IPS-NIHi11 (cell line): ENCODE data around the gene SORCS1.

Source experiments
- DNase-seq: peaks from one replicate; pipeline ENCODE4 v3.0.0; 2012; ENCODE audit warnings: mixed read lengths, low spot score

The SORCS1 gene

DNA sequence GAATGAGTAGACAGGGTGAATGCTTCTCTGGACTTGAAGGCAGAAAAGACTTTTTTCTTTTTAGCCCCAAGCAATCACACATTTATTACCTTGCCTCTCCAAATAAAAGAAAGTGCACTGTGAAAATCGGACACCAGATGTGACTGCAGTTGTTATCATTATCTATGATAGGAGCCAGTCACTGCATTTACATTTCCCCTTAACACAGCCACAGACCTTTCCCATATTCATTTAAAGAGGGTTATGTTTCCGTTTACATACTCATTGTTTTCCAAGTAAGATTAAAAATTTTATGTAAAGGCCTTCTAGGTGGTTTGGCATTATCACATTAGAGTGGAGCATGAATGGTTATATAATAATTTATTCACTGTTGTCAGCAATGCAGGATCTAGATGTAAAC, 586.8 kb downstream of the SORCS1 start:
- DNase-seq, result no peak

GRCh38 chr10:106577266-106577665, 587.2 kb downstream of the SORCS1 start:
- peak; percentile 48 for DNase-seq

GRCh38 chr10:106576534-106576933, 588.0 kb downstream of the SORCS1 start:
- DNase-seq, result no peak

- DNase-seq, result no peak
Observed at GRCh38 chr10:106573106-106573505, 591.4 kb downstream of the SORCS1 start.

GRCh38 chr10:106571192-106571946, 593.1 kb downstream of the SORCS1 start:
- peak; percentile 33 for DNase-seq

DNA sequence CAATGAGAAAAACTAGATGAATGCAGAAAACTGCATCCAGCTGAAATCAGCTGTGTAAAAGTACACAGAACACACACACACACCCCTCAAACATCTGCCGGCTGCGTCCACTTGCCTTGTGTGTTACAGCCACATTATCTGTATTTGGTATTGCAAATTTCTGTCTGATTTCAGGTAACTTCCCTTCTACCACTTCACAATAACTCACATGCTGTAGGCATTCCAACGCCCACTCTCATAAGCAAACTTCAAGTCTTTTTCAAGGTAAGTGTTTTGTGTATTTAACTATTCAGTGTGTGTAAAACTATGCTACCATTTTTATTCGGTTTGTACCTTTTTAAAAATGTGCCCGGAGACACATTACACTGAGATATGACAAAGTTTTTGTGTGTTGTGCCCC, 594.2 kb downstream of the SORCS1 start:
- DNase-seq, result no peak

- DNase-seq, result no peak
Observed at GRCh38 chr10:106567629-106568028, 596.9 kb downstream of the SORCS1 start.

DNA sequence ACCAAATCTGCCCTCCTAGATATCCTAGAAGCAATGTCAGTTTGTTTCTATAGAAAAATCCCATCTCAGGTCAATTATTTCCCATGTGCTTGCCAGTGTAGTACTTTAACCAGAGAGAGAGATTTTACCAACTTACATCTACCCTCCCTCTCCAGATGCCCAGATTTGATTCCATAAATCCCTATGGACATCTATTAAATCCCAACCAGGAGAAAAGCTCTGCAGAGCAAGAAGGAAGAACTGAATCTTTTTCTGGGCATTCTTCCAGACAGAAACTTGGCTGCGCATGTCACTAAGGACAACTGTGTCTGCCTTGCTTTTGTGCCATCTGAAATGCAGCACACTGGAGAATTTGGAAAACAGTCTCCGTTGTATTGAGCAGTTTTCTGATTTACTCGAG, 597.6 kb downstream of the SORCS1 start:
- no peak for DNase-seq

DNA sequence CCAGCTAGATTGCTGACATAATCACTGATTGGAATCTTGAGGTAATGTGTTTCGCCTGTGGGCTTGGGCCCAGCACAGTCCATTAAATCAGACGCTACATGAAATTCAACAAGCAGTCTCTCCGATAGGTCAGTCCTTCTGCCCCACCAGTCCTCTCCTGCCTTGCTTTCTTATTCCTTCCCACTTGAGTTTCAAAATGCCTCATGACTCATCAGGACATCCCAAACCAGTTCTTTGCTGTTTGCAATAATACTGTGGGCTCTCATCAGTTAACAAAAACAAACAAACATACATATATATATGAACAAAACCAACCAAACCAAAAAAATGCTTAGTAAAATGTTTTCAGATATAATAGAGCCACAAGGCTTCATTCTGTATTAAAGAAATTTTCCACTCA, 599.0 kb downstream of the SORCS1 start:
- no peak for DNase-seq

DNA sequence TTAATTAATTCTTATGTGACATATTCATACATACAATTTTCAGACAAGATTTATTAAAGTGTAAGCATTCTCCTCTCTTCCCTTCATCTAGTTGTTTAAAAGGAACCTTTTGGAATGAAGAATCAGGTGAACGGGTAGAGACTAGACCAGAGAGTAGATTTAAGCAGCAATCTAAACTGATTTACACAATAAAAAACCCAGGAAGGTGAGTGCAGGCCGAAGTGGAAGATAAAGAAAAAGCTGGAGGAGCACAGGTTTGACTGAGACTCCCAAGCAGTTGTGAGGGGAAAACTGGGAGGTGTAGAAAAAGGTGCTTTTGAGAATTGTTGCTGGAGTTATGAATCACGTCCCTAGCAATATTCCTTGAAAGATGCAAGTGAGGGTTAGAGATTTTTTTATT, 601.1 kb downstream of the SORCS1 start:
- DNase-seq, result no peak

DNA sequence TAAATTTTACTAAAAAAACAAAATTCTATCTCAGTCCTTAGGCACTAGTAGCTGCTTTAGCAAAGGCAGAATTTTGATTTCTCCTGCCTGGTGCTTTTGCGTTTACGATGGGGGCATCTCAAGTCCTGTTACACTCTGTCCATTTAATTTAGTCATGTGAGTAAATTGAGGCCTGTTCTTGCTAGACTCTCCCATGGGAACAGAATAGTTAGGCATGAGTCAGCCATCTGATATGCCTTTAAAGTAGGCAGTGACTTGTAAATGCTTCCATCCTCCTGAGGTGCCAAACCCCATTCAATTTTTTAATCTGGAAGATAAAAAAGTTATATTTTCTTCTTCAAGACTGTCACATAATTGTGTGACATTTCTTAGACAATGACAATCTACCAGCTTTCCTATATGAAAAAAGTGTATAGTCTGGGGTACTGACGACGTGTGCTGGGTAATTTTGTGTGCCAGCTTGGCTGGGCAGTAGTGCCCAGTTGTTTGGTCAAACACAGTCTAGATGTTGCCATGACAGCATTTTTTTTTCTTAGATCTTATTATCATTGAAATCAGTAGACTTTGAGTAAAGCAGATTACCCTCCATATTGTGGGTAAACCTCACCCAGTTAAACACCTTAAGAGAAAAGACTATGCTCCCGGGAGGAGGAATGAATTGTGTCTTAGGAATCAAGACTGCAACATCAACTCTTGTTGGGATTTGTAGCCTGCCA, 603.4 kb downstream of the SORCS1 start:
- no peak for DNase-seq

GRCh38 chr10:106559442-106559841, 605.1 kb downstream of the SORCS1 start:
- no peak for DNase-seq

- no peak for DNase-seq
Observed at GRCh38 chr10:106557951-106558733, 606.4 kb downstream of the SORCS1 start.

DNA sequence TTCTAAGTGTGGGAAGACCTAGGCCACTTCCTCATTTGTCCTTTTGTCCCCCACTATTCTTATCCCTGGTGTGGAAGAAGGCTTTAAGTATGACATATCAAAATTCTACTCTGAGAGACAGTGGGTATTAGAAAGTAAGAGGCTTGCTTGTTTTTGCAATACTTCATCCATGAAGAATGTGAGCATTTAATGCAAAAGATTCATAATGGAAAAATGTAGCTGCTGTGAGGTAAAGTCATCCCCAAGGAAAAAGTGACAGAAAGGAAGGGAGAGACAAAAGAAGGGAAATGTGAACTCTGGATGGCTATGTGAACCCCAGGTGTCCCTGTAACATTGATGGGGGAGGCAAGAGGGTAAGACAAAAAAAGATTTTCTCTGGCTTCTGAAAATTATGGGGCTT, 607.5 kb downstream of the SORCS1 start:
- no peak for DNase-seq

GRCh38 chr10:106555599-106555998, 608.9 kb downstream of the SORCS1 start:
- DNase-seq, result peak; percentile 26

DNA sequence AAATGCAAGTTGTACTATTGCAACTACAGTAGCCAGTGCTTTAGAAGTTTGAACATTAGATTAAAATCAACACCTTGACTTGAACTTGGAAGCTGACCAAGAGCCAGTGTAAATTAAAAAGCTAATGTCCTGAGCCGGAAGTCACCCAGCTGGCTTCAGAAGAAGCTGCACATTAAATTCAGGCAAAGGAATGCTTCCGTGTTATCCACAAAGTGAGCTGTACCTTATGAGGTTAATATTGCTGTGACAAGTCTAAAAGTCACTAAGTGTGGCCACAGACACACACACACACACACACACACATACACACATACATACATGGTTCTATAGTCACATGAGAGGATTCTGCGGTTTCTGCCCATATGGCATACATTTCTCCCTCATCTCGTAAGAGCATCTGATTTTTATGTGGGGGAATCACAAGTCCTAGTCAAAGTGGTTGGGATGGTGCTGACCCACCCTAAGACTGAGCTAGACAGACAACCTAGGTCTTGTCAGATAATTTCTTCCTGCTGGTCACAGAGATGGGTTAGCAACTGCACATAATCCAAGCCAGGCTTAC, 612.9 kb downstream of the SORCS1 start:
- DNase-seq, result no peak

GRCh38 chr10:106548832-106549231, 615.7 kb downstream of the SORCS1 start:
- DNase-seq, result no peak

DNA sequence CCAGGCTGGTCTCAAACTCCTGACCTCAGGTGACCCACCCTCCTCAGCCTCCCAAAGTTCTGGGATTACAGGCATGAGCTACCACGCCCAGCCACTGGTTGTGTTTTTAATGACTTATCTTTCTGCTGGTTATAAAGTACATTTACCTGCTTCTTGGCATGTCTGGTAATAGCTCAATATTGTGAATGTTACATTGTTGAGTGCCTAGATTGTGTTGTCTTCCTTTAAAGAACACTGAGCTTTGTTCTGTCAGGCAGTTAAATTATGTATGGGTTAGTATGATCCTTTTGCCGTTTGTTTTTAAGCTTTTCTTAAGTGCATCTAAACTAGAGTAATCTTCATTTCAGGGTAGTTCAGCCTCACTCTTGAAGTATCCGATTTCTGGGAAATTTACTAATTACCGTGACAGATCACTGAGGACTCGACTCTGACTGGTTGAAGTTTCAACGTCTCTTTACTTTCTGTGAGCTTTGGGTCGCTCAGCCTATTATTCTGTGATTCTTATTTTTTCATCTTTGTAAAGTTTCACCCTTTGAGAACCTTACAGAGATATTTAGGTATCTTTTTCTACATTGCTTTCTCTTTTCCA, 617.4 kb downstream of the SORCS1 start:
- no peak for DNase-seq

- DNase-seq, result no peak
Observed at GRCh38 chr10:106542461-106542860, 622.0 kb downstream of the SORCS1 start.

GRCh38 chr10:106540645-106541044, 623.9 kb downstream of the SORCS1 start:
- no peak for DNase-seq

GRCh38 chr10:106537866-106538265, 626.6 kb downstream of the SORCS1 start:
- DNase-seq, result no peak

DNA sequence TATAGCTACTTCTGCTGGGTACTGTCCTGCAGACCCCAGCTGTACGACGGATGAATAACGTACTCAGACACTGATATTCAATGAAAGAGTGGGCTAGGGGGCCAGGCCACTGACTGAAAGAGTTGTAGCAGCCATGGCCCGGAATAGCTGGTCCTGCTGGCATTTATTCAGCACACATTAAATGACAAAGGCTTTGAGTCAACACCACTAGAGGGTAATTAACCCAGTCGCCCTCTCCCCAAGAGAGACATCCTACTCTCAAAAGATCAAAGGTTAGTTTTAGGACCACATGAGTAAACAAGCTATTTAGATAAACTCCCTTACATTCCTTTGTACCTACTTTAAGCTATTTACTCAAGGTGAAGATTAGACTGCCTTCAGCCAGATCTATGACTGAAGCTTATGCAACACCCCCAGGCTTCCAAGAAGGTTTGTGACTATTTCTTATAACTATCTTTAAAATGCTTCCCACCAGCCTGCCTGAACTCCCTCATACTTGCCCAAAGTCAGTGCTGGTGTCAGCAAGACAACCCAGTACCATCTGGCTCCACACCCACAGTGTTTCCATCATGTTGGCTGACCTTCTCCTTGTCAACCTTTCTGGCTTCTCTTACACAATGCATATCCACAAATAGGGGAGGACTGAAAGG, 629.1 kb downstream of the SORCS1 start:
- no peak for DNase-seq
